Left lobe of liver (tissue), 2 donors: ENCODE results near the gene MRPL51. TPM values are rescaled to one million over a fixed set of nuclear protein-coding genes. Genes with fewer than 3 reads are reported as not detected.
"Not testable (repeated sequence)": the region's sequence is repeated elsewhere in the genome, so short reads cannot be mapped to it uniquely, and the experiment has no call there.

Experiments
- ATAC-seq: fragments of 200-7000 bp; cut with Tn5 transposase; one replicate; pipeline ENCODE4 v1.9.1; 2020; ENCODE audit warnings: mild to moderate bottlenecking, moderate library complexity
- DNase-seq: peaks from one replicate; pipeline ENCODE4 v3.0.0-alpha.2; 2020; ENCODE audit warnings: low spot score
- total RNA-seq: library from RNA; stranded (reverse); gene quantifications from one replicate; pipeline ENCODE4 v1.2.1, GENCODE V29; 2021
- donor health status: DM: no; HTN: no; CAD: no; lungs with moderate emphysema.
- donor health status: DM: no; HTN: yes; CAD: no.

The MRPL51 gene
- total RNA-seq, 1 donor from 2014 or later = 84.1 TPM

- peak; percentile 74 for DNase-seq
- ATAC-seq = peak; percentile 21
Measured at GRCh38 chr12:6532051-6532926, 39.2 kb upstream of the MRPL51 start.

DNA sequence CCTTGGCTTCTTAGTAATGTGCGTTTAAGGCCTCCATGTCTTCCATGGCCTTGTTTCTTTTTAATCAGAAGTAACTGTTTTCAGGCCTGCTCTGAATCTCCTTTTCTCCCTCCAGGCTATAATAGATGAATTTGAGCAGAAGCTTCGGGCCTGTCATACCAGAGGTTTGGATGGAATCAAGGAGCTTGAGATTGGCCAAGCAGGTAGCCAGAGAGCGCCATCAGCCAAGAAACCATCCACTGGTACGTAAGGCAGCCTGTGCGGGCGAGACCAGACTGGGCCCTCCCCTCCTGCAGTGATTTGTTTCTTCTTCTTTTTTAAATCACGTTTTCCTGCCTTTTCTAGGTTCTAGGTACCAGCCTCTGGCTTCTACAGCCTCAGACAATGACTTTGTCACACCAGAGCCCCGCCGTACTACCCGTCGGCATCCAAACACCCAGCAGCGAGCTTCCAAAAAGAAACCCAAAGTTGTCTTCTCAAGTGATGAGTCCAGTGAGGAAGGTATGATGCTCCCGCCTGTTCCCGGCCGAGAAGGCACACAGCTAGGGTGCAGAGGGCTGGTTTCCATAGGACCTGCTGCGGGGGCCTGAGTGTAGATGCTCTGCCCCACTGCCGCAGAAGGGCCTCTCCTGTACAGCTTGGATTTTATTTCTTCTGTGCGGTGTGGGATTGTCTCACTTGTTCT, 37.7 kb upstream of the MRPL51 start:
- DNase-seq = no peak
- no peak for ATAC-seq

DNA sequence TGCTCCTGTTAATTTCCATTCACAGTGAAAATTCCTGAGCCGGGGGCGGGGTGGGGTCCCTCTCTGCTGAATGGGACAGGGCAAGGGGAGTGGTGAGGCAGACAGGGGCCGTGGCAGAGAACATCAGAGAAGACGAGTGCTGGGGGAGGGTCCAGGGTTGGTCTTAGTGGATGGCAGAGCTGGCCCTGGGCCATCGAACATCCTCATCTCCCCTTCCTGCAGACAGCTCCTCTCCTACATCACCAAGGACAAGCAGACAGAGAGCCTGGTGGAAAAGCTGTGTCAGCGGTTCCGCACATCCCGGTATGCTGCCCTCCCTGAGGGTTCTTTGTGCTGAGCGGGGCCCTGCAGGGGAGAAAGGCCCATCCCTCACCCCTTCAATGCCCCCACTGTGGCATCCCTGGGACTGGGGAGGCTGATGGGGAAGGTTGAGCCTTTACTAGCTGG, 36.3 kb upstream of the MRPL51 start:
- ATAC-seq (no peak), DNase-seq (no peak)

DNA sequence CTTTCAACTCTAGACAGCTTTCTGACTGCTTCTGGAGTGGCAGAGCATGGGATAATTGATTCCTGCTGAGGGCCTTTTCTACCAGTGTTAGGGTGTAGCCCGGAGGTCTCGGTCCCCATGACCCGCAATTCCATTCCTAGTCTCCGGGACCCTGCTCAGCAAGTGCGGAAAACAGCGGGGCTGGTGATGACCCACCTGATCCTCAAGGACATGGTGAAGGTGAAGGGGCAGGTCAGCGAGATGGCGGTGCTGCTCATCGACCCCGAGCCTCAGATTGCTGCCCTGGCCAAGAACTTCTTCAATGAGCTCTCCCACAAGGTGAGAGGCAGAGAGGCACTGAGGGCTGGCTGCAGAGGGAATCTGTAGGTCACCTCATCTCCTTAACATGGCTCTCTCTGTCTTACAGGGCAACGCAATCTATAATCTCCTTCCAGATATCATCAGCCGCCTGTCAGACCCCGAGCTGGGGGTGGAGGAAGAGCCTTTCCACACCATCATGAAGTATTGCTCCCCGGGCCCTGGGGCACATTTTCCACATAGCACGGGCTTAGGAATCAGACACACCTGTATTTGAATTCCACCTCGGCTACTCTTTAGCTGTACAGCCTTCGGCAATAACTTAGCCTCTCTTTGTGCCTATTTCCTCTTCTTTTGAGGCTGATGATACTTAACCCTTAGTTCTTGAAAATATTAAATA, 35.6 kb upstream of the MRPL51 start:
- ATAC-seq (no peak), DNase-seq (no peak)

- no peak for DNase-seq
- no peak for ATAC-seq
Measured at GRCh38 chr12:6527711-6528110, 34.6 kb upstream of the MRPL51 start.

- ATAC-seq = no peak
- DNase-seq = no peak
Measured at GRCh38 chr12:6526766-6527525, 33.9 kb upstream of the MRPL51 start.

DNA sequence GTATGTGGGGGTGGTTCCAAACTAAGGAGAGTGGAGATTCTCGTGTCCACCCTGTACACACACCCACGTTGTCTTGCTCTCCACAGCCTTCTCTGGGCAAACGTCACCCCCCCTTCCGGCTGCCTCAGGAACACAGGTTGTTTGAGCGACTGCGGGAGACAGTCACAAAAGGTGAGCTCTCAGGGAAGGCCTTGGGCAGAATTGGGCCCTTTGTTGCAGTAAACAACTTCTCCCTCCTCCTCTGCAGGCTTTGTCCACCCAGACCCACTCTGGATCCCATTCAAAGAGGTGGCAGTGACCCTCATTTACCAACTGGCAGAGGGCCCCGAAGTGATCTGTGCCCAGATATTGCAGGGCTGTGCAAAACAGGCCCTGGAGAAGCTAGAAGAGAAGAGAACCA, 33.1 kb upstream of the MRPL51 start:
- ATAC-seq (no peak), DNase-seq (no peak)

GRCh38 chr12:6524648-6525047, 31.6 kb upstream of the MRPL51 start:
- no peak for ATAC-seq
- DNase-seq = no peak

- no peak for DNase-seq
- no peak for ATAC-seq
Measured at GRCh38 chr12:6523708-6524107, 30.6 kb upstream of the MRPL51 start.

- DNase-seq (no peak), ATAC-seq (no peak)
Measured at GRCh38 chr12:6522193-6522592, 29.1 kb upstream of the MRPL51 start.

- ATAC-seq = no peak
- no peak for DNase-seq
Measured at GRCh38 chr12:6520186-6520585, 27.1 kb upstream of the MRPL51 start.

DNA sequence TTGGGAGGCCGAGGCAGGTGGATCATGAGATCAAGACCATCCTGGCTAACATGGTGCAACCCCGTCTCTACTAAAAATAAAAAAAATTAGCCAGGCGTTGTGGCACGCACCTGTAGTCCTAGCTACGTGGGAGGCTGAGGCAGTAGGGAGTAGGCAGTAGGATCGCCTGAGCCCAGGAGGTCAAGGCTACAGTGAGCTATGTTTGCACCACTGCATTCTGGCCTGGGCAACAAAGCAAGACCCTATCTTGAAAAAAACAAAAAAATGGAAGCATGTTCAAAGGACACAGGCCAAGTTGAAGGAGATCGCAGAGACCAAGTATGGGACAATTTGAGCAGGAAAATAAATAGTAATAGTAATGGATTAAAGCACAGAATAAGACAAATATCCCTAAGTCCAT, 15.0 kb upstream of the MRPL51 start:
- DNase-seq = no peak
- no peak for ATAC-seq

DNA sequence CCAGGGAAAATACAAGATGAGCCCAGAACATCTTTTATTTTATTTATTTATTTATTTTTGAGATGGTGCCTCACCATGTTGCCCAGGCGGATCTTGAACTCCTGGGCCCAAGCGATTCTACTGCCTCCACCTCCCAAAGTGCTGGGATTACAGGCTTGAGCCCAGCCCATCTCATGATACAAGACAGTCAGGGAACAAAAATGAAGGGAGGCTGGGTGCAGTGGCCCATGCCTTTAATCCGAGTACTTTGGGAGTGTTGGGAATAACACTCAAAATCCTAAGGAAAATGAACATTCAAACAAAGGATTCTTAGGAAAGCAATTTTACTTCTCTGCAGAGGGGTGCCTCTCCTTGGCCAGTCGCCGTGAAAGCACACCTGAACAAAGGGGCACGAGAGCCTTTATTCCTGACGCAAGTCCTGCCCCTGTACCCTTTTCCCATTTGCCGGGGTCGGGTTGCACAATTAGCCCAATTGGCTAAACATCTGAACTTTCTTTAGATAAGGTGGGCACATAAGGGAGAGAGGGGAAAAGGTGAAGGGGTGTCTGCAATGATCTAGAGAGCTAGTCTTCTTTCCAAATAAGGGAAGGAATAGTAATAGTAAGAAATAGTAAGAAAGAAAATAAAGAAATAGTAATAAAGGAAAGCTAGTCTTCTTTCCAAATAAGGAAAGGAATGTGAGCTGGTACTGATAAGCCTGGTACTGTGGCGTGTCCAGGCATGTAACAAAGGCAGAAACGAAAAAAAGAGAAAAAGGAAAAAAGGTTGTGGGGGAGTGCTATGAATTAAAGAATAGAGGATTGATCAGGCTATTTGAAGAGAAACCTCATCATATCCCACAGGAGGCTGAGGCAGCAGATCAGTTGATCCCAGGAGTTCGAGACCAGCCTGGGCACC, 14.3 kb upstream of the MRPL51 start:
- DNase-seq (no peak), ATAC-seq (no peak)

DNA sequence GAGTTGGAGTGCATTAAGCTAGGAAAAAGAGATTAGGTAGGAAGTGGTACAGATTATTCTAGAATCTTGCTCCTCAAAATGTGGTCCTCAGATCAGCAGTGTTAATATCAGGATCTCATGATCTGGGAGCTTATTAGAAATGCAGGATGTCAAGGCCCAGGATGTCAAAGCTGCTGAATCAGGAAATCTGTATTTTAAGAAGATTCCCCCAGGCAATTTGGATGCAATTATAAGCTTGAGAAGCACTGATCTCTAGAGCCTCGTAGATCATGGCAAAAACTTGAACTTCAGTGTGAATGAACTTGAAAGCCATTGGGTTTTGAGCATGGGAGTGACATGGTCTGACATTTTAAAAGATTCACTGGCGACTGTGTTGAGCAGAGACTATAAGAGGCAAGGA, 7.4 kb upstream of the MRPL51 start:
- ATAC-seq (no peak), DNase-seq (no peak)

- not testable (repeated sequence) for DNase-seq, ATAC-seq
Measured at GRCh38 chr12:6497291-6497690, 4.2 kb upstream of the MRPL51 start.

GRCh38 chr12:6494968-6495367, 1.9 kb upstream of the MRPL51 start:
- no peak for ATAC-seq

GRCh38 chr12:6494258-6494743, 1.2 kb upstream of the MRPL51 start:
- DNase-seq (no peak), ATAC-seq (no peak)

More at GRCh38 chr12:6494968-6495367, 1.9 kb upstream of the MRPL51 start:
- DNase-seq = no peak

DNA sequence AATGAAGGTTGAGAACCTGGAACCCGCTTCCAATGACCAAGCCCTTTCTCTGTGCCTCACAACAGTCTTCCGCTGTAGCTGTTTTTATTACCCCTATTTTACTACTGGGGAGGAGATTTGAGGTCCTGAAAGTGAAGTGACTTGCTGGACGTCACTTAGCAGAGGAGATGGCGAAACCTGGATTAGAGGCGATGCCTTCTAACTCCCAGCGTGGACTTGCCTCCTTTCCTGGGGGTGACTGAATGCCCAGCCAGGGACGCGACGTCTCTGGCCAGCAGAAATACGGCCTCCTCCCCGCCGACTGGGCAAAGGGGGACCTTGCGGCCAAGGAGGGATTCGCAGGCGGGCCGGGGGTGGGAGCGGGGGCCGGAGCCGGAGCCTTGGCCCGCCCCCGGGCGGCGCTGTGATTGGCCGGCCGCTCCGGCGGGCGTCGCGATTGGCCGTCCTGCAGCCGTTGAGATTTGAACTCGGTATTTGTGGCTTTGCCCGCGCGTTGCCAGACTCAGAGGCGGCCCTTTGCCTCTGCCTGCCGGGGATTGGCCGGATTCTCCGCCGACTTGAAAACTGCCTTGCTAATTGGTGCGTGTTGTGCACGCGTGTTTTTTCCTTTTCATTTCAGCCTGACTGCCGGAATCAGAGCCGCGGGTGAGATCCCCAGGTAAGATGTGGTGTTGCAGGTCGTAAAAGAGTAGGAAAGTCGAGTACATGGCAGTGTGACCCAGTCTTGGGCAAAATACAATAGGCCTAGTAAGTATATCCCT, 615 bp upstream of the MRPL51 start, which contains the start of gene NCAPD2:
Gene NCAPD2 (plus strand): TSS at position 606 of the 761 bp plus-strand sequence. CDS start 997 bp downstream, outside the sequence.
- peak; percentile 94 for ATAC-seq
- peak; percentile 95 for DNase-seq

DNA sequence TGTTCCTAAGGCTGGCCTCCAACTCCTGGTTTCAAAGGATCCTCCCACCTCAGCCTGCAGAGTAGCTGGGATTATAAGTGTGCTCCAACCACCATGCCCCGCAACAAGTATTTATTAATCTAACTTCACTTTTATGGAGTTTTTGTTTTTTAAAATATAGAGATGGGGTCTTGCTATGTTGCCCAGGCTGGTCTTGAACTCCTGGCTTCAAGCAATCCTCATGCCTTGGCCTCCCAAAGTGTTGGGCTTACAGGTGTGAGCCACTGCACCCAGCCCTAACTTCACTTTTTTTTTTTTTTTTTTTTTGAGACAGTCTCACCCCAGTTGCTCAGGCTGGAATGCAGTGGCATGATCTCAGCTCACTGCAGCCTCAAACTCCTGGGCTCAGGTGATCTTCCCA, 2.4 kb downstream of the MRPL51 start:
- not testable (repeated sequence) for ATAC-seq, DNase-seq
